T-helper 2 cell treated with Interferon-gamma antibody and Interleukin-4, amounts not matched to agents 100 ng/mL and 5 ng/mL, for 36 hours (primary cell): ENCODE results near the gene KRTAP9-6. TPM values are rescaled to one million over a fixed set of nuclear protein-coding genes. Genes with fewer than 3 reads are reported as not detected.
"Not testable (repeated sequence)": the region's sequence is repeated elsewhere in the genome, so short reads cannot be mapped to it uniquely, and the experiment has no call there.

Experiments
- intact Hi-C: fragments of 100-400 bp; cut with micrococcal nuclease; formaldehyde crosslinking; loops from one replicate; pipeline ENCODE4 v1.15.1; 2023
- total RNA-seq: library from RNA; stranded (reverse); gene quantifications from 2 replicates; pipeline ENCODE4 v1.2.3, GENCODE V29; 2022

Gene KRTAP9-6
- total RNA-seq: not detected in 2 replicates

GRCh38 chr17:41265078-41265477 is at the start of gene KRTAP9-6:
Gene KRTAP9-6 (plus strand): TSS chr17:41265378. CDS start chr17:41265378, 0 bp downstream.
- intact Hi-C loops: no loop called here

- intact Hi-C loops: no loop called here
These were observed 49.5 kb upstream of the KRTAP9-6 start for GRCh38 chr17:41215681-41216080.

- intact Hi-C loops: no loop called here
These were observed 41.4 kb upstream of the KRTAP9-6 start for GRCh38 chr17:41223821-41224220.

- intact Hi-C loops: no loop called here
These were observed 39.1 kb upstream of the KRTAP9-6 start for GRCh38 chr17:41226051-41226450.

- intact Hi-C loops: not testable (repeated sequence)
These were observed 38.5 kb upstream of the KRTAP9-6 start, which contains the start of gene KRTAP9-2 for GRCh38 chr17:41226598-41227095. Gene KRTAP9-2 (plus strand): TSS chr17:41226648. CDS start chr17:41226655, 7 bp downstream.

- intact Hi-C loops: no loop called here
These were observed 35.1 kb upstream of the KRTAP9-6 start for GRCh38 chr17:41230094-41230493.

- intact Hi-C loops: no loop called here
These were observed 33.4 kb upstream of the KRTAP9-6 start for GRCh38 chr17:41231731-41232130.

- intact Hi-C loops: not testable (repeated sequence)
These were observed 32.6 kb upstream of the KRTAP9-6 start, which contains the start of gene KRTAP9-3 for GRCh38 chr17:41232399-41233105. Gene KRTAP9-3 (plus strand): TSS chr17:41232449. CDS start chr17:41232502, 53 bp downstream.

GRCh38 chr17:41237116-41237515 is 28.1 kb upstream of the KRTAP9-6 start:
- intact Hi-C loops: not testable (repeated sequence)

- intact Hi-C loops: not testable (repeated sequence)
These were observed 27.2 kb upstream of the KRTAP9-6 start, which contains the start of gene KRTAP9-8 for GRCh38 chr17:41237949-41238437. Gene KRTAP9-8 (plus strand): TSS chr17:41237999. CDS start chr17:41238052, 53 bp downstream.

GRCh38 chr17:41246995-41247787 is 18.0 kb upstream of the KRTAP9-6 start:
- intact Hi-C loops: not testable (repeated sequence)

GRCh38 chr17:41249637-41250240 is 15.4 kb upstream of the KRTAP9-6 start, which contains the start of gene KRTAP9-4:
Gene KRTAP9-4 (plus strand): TSS chr17:41249687. CDS start chr17:41249721, 34 bp downstream.
- intact Hi-C loops: loop anchor here (1.0 kb wide), 1 partner anchor 10 kb away; no protein-coding TSS in a partner anchor

GRCh38 chr17:41251261-41251660 is 13.9 kb upstream of the KRTAP9-6 start:
- intact Hi-C loops: no loop called here

- intact Hi-C loops: no loop called here
These were observed 10.3 kb upstream of the KRTAP9-6 start for GRCh38 chr17:41254861-41255260.

- intact Hi-C loops: not testable (repeated sequence)
These were observed 9.5 kb upstream of the KRTAP9-6 start, which contains the start of gene KRTAP9-9 for GRCh38 chr17:41255381-41256290. Gene KRTAP9-9 (plus strand): TSS chr17:41255384.

- intact Hi-C loops: no loop called here
These were observed 8.9 kb upstream of the KRTAP9-6 start for GRCh38 chr17:41256291-41256685.

- intact Hi-C loops: no loop called here
These were observed 6.8 kb upstream of the KRTAP9-6 start for GRCh38 chr17:41258406-41258805.

- intact Hi-C loops: no loop called here
These were observed 2.0 kb upstream of the KRTAP9-6 start for GRCh38 chr17:41263212-41263611.

GRCh38 chr17:41264599-41264998 is 579 bp upstream of the KRTAP9-6 start:
- intact Hi-C loops: no loop called here

- intact Hi-C loops: no loop called here
These were observed 2.5 kb downstream of the KRTAP9-6 start for GRCh38 chr17:41267711-41268110.
